GM21526 (cell line): ENCODE results near the gene PRKN.

Source experiments
- ATAC-seq: cut with Tn5 transposase; IDR thresholded peaks from one replicate; pipeline ENCODE4 v1.9.1; 2021; ENCODE audit warnings: moderate library complexity; ENCODE audit not compliant: unreplicated experiment, low FRiP score

Gene PRKN

GRCh38 chr6:161667957-161668356 is 1059.6 kb downstream of the PRKN start:
- no peak for ATAC-seq

- ATAC-seq: no peak
Observed at GRCh38 chr6:161663682-161664081, 1063.9 kb downstream of the PRKN start.

GRCh38 chr6:161660666-161661571 is 1066.6 kb downstream of the PRKN start:
- ATAC-seq: no peak

- no peak for ATAC-seq
Observed at GRCh38 chr6:161658211-161658610, 1069.4 kb downstream of the PRKN start.

GRCh38 chr6:161654209-161654608 is 1073.4 kb downstream of the PRKN start:
- ATAC-seq: no peak

GRCh38 chr6:161651949-161652348 is 1075.6 kb downstream of the PRKN start:
- ATAC-seq: no peak

GRCh38 chr6:161649841-161650240 is 1077.7 kb downstream of the PRKN start:
- ATAC-seq: no peak

DNA sequence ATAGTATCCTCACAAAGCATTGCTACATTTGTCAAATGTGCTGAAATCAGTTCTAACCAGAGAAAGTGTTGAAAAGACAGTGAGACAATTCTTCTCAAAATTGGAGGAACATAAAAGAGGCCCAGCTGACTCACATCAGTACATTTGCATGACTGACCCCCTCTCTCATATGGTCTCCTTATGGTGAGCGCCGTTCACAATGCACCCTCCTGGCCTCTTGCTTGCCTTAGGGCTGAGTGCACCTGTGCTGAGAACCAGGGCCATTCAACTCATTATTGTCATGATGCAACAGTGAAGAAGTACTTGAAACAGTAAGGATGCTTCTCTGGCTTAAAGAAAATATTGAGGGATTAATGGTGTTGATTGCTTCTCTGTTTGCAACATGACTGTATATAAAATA is 1078.5 kb downstream of the PRKN start:
- no peak for ATAC-seq

GRCh38 chr6:161647234-161647633 is 1080.3 kb downstream of the PRKN start:
- no peak for ATAC-seq

- no peak for ATAC-seq
Observed at GRCh38 chr6:161644521-161644920, 1083.0 kb downstream of the PRKN start.

GRCh38 chr6:161641175-161641574 is 1086.4 kb downstream of the PRKN start:
- ATAC-seq: no peak

DNA sequence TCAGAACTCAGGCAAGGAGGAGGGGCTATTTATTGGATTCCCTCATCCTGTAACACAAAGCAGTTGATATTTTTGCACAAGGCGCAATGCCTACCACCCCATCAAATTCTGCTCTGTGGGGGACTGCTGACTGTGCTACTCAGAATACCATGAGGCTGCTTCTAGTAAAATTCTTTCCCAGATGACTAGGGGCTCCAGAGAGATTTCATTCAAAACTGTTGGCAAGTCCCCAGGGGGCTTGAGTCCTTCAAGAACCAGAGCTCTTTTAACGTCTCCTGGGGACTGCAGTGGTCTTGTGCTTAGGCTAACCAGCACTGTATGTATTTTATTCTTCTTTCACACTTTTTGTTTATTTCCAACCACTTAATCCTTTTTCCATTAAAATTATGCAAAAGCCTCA is 1087.8 kb downstream of the PRKN start:
- no peak for ATAC-seq

DNA sequence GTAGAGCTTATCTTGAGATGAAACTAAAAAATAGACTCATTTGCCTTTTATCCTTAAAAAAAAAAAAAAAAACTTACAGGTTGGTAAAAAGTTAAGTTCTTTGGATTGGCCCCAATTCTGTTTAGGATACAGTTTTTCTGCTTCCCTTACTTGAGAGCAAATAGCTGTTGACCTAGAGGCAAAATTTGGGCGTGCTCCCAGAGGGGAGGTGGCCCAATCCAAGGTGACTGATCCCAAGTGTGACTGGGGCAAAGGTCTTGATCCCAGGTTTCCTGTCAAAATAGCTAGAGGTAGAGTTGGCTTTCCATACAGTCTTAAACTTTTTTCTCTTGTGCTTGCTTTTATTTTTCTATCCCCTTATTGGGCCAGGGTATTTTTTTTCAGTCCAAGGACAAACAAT is 1089.9 kb downstream of the PRKN start:
- ATAC-seq: no peak

DNA sequence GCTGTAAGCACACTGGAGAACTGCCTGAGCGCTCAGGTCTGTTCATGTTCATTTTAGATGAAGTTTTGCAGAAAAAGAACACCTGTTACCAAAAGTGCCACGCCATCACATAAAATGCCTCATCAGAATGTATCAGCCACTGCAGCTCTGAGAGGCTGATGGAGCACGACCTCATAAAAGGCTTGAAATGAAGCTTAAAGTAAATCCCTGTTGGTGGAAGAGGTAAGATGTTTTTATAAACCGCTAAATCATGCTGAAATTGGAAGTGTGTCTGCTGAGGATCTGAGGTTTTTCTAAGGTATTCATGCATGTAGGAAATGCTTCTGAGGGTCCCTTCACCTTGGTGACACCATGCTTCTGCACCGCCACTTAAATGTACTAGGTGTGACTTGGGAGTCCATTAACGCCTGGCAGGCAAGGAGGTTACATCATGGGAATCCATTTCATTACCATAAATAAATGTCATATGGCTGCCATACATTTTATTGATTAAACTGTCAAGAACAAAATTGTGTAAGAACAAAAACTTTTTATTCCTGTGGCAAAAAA is 1090.6 kb downstream of the PRKN start:
- no peak for ATAC-seq

- no peak for ATAC-seq
Observed at GRCh38 chr6:161635975-161636374, 1091.6 kb downstream of the PRKN start.

DNA sequence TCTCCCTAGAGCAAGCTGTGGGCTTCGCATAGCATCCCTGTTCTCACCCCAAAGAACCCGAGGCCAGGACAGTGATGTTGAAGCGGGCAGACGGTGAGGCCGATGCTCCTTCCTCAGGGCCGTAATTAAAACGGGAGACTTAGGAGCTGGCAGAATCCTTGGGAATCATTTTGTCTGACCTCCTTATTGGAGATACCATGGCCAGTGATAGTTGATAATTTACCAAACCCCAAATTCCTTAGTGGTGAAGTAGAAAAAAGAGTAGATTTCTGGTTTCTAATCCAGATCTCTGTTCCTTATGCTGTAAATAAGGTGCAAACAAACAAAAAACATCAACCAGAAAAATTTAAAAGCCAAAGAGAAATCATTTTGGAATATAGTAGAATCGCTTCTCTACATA is 1092.7 kb downstream of the PRKN start:
- ATAC-seq: no peak

DNA sequence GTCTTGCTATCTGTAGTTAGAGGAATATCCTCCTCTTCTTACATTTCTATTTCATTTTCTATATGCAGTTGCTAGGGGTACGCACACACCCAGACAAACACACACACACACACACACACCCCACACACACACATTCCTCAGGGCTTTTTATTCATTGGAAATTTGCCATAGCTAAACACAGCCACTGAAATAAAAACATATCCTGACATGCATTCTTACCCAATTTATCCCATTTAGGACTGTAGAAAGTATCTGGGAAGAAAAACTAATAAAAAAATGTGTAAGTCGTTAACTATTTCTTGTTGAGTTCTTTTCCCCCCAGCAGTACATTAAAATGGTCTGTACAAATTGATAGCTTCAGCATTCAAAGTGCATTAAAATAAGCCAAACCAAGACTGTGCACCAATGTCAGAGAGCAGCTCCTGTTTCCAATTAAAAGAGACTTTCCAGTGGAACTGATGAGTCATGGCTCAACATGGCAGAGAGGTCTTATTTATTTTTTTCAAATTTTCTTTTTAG is 1095.8 kb downstream of the PRKN start:
- ATAC-seq: no peak

DNA sequence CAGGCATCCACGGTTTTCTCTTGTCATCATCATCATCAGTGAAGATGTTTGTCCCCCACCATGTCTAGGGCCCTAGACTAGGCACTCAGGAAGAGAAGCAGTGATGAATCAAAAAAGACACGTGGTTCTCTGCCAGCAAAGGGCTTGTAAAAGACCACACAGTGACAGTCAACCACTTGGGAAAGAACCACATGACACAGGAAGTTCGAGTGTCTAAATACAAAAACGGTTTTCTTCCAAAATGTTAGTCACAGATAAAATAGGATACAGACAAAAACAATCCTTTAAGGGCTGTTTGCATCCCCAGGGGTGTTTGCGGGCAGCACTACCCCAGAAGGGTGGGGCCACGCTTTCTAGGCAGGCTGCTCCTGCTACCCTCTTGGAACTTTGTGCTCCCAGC is 1096.9 kb downstream of the PRKN start:
- no peak for ATAC-seq

DNA sequence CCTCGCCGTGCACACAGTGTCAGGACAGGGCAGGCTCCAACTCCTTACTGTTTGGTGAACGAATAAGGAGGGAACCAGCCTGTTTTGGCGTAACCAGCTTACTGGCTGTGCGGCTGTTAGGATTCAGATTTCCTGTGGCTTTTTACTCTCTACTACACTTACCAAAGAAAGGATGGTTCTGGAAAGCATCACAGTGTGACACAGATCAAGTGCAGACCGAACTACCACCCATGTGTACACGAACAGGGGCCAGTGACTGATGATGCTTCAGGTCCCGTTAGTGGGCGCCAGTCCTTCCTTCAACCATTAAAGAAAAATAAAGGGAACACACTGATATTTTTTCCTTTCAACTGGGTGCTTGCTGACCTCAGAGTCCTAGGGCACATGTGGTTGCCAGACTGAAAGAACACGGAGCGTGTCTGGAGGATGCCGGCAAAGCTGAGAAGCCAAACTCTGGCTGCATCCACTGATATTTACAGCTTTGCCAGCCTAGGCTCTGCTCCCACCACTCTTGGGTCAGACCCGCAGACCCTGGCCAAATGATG is 1101.4 kb downstream of the PRKN start:
- no peak for ATAC-seq

DNA sequence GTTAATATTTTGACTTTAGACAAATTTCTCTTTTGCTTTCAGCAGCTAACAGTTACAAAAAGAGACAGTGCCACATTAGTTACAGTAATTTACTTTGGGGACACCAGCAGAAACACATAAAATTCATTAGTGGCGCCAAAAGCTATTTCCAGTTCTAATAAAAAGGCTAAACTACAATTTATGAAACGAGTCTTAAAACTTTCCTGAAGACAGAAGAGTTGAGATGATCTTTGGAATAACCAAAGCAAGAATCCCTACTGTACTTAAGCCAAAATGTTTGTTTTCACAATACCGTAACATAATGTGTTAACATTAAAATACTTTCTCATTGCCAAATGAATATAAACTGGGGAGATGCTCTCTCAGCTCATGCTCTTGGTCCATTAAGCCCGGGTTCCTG is 1103.5 kb downstream of the PRKN start:
- no peak for ATAC-seq

DNA sequence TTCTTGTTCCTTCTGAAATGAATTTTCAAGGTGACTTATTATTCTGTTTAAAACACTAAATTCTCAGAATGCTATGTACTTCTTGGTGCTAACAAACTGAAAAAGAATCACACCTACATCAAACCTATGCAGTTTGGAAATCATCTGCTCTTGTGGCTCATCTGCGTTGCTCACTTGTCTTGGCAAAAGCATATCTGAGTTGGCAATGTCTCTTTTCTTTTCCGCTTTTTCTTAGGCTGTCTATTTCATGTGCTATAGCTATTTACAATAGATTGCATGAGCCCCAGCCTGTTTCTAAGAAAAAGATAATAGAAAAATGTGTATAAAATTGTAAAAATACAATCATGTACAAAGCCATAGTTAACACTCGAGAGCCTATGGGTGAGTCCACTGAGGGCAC is 1104.8 kb downstream of the PRKN start:
- ATAC-seq: no peak
